Progenitor cell of endocrine pancreas (in vitro differentiated cells): ENCODE results near the gene GYPB. TPM values are rescaled to one million over a fixed set of nuclear protein-coding genes. Genes with fewer than 3 reads are reported as not detected.

Experiments
- total RNA-seq: library from RNA; stranded (reverse); gene quantifications from 2 replicates; pipeline ENCODE4 v1.2.1, GENCODE V29; 2021

GYPB gene
- total RNA-seq, 1 donor from 2014 or later = not detected

Other genes starting within 250 kb of the GYPB start
- gene GYPE, start 113.8 kb downstream of the GYPB start, total RNA-seq = not detected in 2 replicates
- gene GYPA, start 121.3 kb upstream of the GYPB start, total RNA-seq = not detected in 2 replicates